OCI-LY1 (cell line): ENCODE measurements around the gene FRMD3.

Experiments used
- EZH2 ChIP-seq: fragments of 200-600 bp; sonication (generic), shearing (Covaris generic); IDR thresholded peaks from 2 replicates; pipeline ENCODE4 v1.8.0; 2017; ENCODE audit warnings: borderline replicate concordance, mixed run types, mild to moderate bottlenecking, antibody characterized with exemption, low read length, moderate library complexity, mixed read lengths
- TF ChIP-seq, protein P1 (sequence below): fragments of 200-600 bp; sonication (generic), shearing (Covaris generic); IDR thresholded peaks from 2 replicates; pipeline ENCODE4 v1.5.1; 2017; ENCODE audit warnings: mild to moderate bottlenecking, antibody characterized with exemption, low read length, moderate library complexity, mixed read lengths

DNA sequence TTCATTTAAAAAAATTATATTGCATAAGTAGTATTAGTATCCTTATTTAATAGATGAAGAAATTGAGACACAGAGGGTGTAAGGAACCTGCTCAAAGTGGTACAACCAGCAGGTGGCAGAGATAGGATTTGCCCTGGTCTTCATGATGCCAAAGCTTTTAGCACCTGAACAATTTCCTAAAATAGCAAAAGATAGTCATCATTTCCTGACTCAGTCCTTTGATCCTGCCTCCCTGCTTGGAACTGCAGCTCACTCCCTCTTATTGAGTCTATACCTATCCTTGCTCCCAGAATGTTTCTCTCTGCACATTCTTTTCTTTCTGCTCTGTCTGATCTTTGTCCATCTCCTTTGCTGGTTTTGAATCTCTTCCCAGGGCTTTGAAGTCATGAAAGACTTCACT is 155.8 kb downstream of the FRMD3 start:
- TF ChIP-seq, protein P1, sequence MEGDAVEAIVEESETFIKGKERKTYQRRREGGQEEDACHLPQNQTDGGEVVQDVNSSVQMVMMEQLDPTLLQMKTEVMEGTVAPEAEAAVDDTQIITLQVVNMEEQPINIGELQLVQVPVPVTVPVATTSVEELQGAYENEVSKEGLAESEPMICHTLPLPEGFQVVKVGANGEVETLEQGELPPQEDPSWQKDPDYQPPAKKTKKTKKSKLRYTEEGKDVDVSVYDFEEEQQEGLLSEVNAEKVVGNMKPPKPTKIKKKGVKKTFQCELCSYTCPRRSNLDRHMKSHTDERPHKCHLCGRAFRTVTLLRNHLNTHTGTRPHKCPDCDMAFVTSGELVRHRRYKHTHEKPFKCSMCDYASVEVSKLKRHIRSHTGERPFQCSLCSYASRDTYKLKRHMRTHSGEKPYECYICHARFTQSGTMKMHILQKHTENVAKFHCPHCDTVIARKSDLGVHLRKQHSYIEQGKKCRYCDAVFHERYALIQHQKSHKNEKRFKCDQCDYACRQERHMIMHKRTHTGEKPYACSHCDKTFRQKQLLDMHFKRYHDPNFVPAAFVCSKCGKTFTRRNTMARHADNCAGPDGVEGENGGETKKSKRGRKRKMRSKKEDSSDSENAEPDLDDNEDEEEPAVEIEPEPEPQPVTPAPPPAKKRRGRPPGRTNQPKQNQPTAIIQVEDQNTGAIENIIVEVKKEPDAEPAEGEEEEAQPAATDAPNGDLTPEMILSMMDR = no peak
- no peak for TF ChIP-seq EZH2
